HepG2 (cell line): Measurements from ENCODE around the gene TUBG1. TPM values are rescaled to one million over a fixed set of nuclear protein-coding genes. Genes with fewer than 3 reads are reported as not detected.

Experiments used
- BCL3 ChIP-seq: sonication (generic); formaldehyde crosslinking; IDR thresholded peaks from 2 replicates; pipeline ENCODE4 v1.5.1; 2020; ENCODE audit warnings: mild to moderate bottlenecking, missing genetic modification reagents, moderate library complexity
- BRD4 ChIP-seq: sonication (generic); formaldehyde crosslinking; IDR thresholded peaks from 2 replicates; pipeline ENCODE4 v1.4.0; 2020; ENCODE audit warnings: missing genetic modification reagents
- CREB1 ChIP-seq, 2 experiments: fragments of 450-650 bp in 1 of 2; IDR thresholded peaks; 2 replicates each; pipeline ENCODE4 v1.6.1; 2016 to 2017; ENCODE audit warnings: control low read depth in 1 of 2, mild to moderate bottlenecking in 1 of 2, missing compliant biosample characterization in 1 of 2, missing genetic modification characterization in 1 of 2
- E2F2 ChIP-seq: sonication (generic); formaldehyde crosslinking; IDR thresholded peaks from 2 replicates; pipeline ENCODE4 v1.4.0; 2020; ENCODE audit warnings: missing genetic modification reagents, borderline replicate concordance
- HOXA7 ChIP-seq: sonication (generic); formaldehyde crosslinking; IDR thresholded peaks from 2 replicates; pipeline ENCODE4 v1.8.1; 2022; ENCODE audit warnings: mild to moderate bottlenecking, missing genetic modification reagents, moderate library complexity
- NFYC ChIP-seq: IDR thresholded peaks from 2 replicates; pipeline ENCODE4 v1.6.1; 2016; ENCODE audit warnings: missing genetic modification reagents, missing compliant biosample characterization
- PAX8 ChIP-seq: sonication (generic); formaldehyde crosslinking; IDR thresholded peaks from 2 replicates; pipeline ENCODE4 v1.8.0; 2022; ENCODE audit warnings: mild to moderate bottlenecking, missing genetic modification reagents, borderline replicate concordance
- RERE ChIP-seq: IDR thresholded peaks from 2 replicates; pipeline ENCODE4 v1.6.1; 2016; ENCODE audit warnings: low read depth, missing genetic modification reagents, missing compliant biosample characterization
- TERF1 ChIP-seq: sonication (generic); formaldehyde crosslinking; IDR thresholded peaks from 2 replicates; pipeline ENCODE4 v1.8.0; 2022; ENCODE audit warnings: mild to moderate bottlenecking, missing genetic modification reagents, moderate library complexity
- ZBTB26 ChIP-seq: IDR thresholded peaks from 2 replicates; pipeline ENCODE4 v1.6.1; 2016; ENCODE audit warnings: missing compliant biosample characterization, missing genetic modification reagents, borderline replicate concordance
- ZFP37 ChIP-seq: sonication (generic); formaldehyde crosslinking; IDR thresholded peaks from 2 replicates; pipeline ENCODE4 v1.4.0; 2020; ENCODE audit warnings: missing genetic modification reagents, borderline replicate concordance
- ZNF331 ChIP-seq: sonication (generic); formaldehyde crosslinking; IDR thresholded peaks from 2 replicates; pipeline ENCODE4 v1.4.0; 2020; ENCODE audit warnings: missing genetic modification reagents
- ZNF333 ChIP-seq: sonication (generic); formaldehyde crosslinking; IDR thresholded peaks from 2 replicates; pipeline ENCODE4 v1.4.0; 2020; ENCODE audit warnings: mild to moderate bottlenecking, missing genetic modification reagents, borderline replicate concordance
- ZNF34 ChIP-seq: sonication (generic); formaldehyde crosslinking; IDR thresholded peaks from 2 replicates; pipeline ENCODE4 v1.4.0; 2020; ENCODE audit warnings: mild to moderate bottlenecking, missing genetic modification reagents, borderline replicate concordance
- ZNF597 ChIP-seq: sonication (generic); formaldehyde crosslinking; IDR thresholded peaks from 2 replicates; pipeline ENCODE4 v1.5.0; 2020; ENCODE audit warnings: missing genetic modification reagents
- ZNF792 ChIP-seq: IDR thresholded peaks from 2 replicates; pipeline ENCODE4 v1.6.1; 2016
- ZNF891 ChIP-seq: sonication (generic); formaldehyde crosslinking; IDR thresholded peaks from 2 replicates; pipeline ENCODE4 v1.5.0; 2020; ENCODE audit warnings: mild to moderate bottlenecking, missing genetic modification reagents
- polyA plus RNA-seq, 8 experiments: library from polyadenylated mRNA; depleted of rRNA in 3 of 8; stranded (reverse) in 7 of 8; unstranded in 1 of 8; fragments of >200 nt; fragmentation: Illumina TruSeq in 4 of 8; extraction: Trizol in 4 of 8; gene quantifications; 2 replicates each; pipeline versions ENCODE4 v1.2.1 to v1.2.3, GENCODE V29; 2011 to 2016; ENCODE audit warnings: low read depth in 4 of 8, missing spikeins in 1 of 8, mixed read lengths in 1 of 8; ENCODE audit not compliant: insufficient read depth in 1 of 8
- total RNA-seq, 5 experiments: library from RNA; depleted of rRNA; stranded (reverse); fragments of >200 nt; fragmentation: Illumina TruSeq; extraction: Trizol; gene quantifications; 2 replicates each; pipeline ENCODE4 v1.2.3, GENCODE V29; 2016; ENCODE audit warnings: low read depth in 1 of 5

Gene TUBG1
- total and polyA plus RNA-seq, 2 of the 13 experiments (the other 11 are each of a cell fraction or from before 2014, with no cell fraction given) = 74.1 to 137 TPM

- TF ChIP-seq BRD4 (CRISPR knock-in tag) = no peak
- TF ChIP-seq RERE (CRISPR knock-in tag) = no peak
- peak; percentile 80 for TF ChIP-seq ZNF891 (CRISPR knock-in tag)
- peak; percentile 75 for TF ChIP-seq ZFP37 (CRISPR knock-in tag)
- peak; percentile 75 for TF ChIP-seq ZNF792 (CRISPR knock-in tag)
- 0 out of 2 replicates have a peak, but pooled peaks have one; percentile 47 for TF ChIP-seq E2F2 (CRISPR knock-in tag)
- no peak for TF ChIP-seq ZNF597
- TF ChIP-seq HOXA7 (CRISPR knock-in tag) = no peak
- TF ChIP-seq ZNF34 (CRISPR knock-in tag) = peak; percentile 31; the same call in 1 of the 2 replicates
- TF ChIP-seq ZNF331 (CRISPR knock-in tag) = peak; percentile 60
- TF ChIP-seq CREB1 (IDR thresholded peaks at IDR 0.05) = 0 out of 2 replicates have a peak, but pooled peaks have one; percentile 20
- no peak; the same call in 1 of the 2 replicates for TF ChIP-seq CREB1 (CRISPR knock-in tag; IDR thresholded peaks at IDR 0.05)
- TF ChIP-seq ZNF333 (CRISPR knock-in tag) = no peak; the same call in 1 of the 2 replicates
- TF ChIP-seq BCL3 (CRISPR knock-in tag) = peak; percentile 23; the same call in 1 of the 2 replicates
- TF ChIP-seq NFYC (CRISPR knock-in tag) = no peak; the same call in 1 of the 2 replicates
- 0 out of 2 replicates have a peak, but pooled peaks have one; percentile 13 for TF ChIP-seq PAX8 (CRISPR knock-in tag)
- no peak for TF ChIP-seq ZBTB26
- no peak for TF ChIP-seq TERF1 (CRISPR knock-in tag)
Measured at GRCh38 chr17:42561897-42562387, 47.5 kb upstream of the TUBG1 start, which contains the start of gene COASY (continued).
